GM12891 (cell line): ENCODE data around the gene MMD2.
"Not testable (repeated sequence)": the region's sequence is repeated elsewhere in the genome, so short reads cannot be mapped to it uniquely, and the experiment has no call there.

ENCODE experiments used
- DNase-seq: peaks from one replicate; pipeline ENCODE4 v3.0.0; 2011; ENCODE audit warnings: low spot score; ENCODE audit not compliant: insufficient read length
- FAIRE-seq: peaks from 2 replicates; lab custom pipeline; 2011; peaks lifted over from hg19 to GRCh38; lab: Jason Lieb, UNC
- PAX5 ChIP-seq: IDR thresholded peaks from 2 replicates; pipeline ENCODE4 v1.6.1; 2011; ENCODE audit warnings: low read length, moderate library complexity, mild to moderate bottlenecking; ENCODE audit not compliant: insufficient read depth, severe bottlenecking
- POLR2A ChIP-seq: IDR thresholded peaks from 2 replicates; pipeline ENCODE4 v1.6.1; 2011; ENCODE audit warnings: low read depth, low read length, control low read depth
- POLR2AphosphoS5 ChIP-seq: IDR thresholded peaks from 2 replicates; pipeline ENCODE4 v1.6.1; 2011; ENCODE audit warnings: low read depth, low read length, control low read depth
- POU2F2 ChIP-seq: IDR thresholded peaks from 2 replicates; pipeline ENCODE4 v1.6.1; 2011; ENCODE audit warnings: low read depth, mild to moderate bottlenecking, control low read depth, low read length, moderate library complexity
- SPI1 ChIP-seq: IDR thresholded peaks from 2 replicates; pipeline ENCODE4 v1.6.1; 2011; ENCODE audit warnings: low read depth, low read length, control low read depth
- TAF1 ChIP-seq: IDR thresholded peaks from 2 replicates; pipeline ENCODE4 v1.6.1; 2011; ENCODE audit warnings: low read depth, low read length, control low read depth

The MMD2 gene

GRCh38 chr7:4993471-4993870 lies 34.5 kb upstream of the MMD2 start:
- no peak for TF ChIP-seq POLR2A
- no peak for TF ChIP-seq POLR2AphosphoS5
- TF ChIP-seq SPI1, result no peak
- TF ChIP-seq TAF1, result no peak
- TF ChIP-seq POU2F2, result no peak
- TF ChIP-seq PAX5, result no peak
- no peak for DNase-seq
- FAIRE-seq, result no peak

- peak; percentile 49; the same call in 1 of the 2 replicates for TF ChIP-seq SPI1
- not testable (repeated sequence) for FAIRE-seq, DNase-seq
Observed at GRCh38 chr7:4982741-4983140, 23.8 kb upstream of the MMD2 start.

GRCh38 chr7:4981295-4981890 lies 22.4 kb upstream of the MMD2 start:
- not testable (repeated sequence) for DNase-seq, FAIRE-seq

DNA sequence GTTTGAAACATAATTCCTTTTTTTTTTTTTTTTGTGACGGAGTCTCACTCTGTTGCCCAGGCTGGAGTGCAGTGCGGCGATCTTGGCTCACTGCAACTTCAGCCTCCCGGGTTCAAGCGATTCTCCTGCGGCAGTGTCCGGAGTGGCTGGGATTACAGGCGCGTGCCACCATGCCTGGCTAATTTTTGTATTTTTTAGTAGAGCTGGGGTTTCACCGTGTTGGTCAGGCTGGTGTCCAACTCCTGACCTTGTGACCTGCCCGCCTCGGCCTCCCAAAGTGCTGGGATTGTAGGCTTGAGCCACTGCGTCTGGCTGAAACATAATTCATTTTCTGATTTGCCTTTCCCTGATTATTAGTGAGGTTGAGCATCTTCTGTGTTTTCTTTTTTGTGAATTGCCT lies 16.6 kb upstream of the MMD2 start:
- not testable (repeated sequence) for FAIRE-seq, DNase-seq

GRCh38 chr7:4973728-4974198 lies 14.8 kb upstream of the MMD2 start:
- peak; percentile 96 for FAIRE-seq
- peak; percentile 79 for DNase-seq
- TF ChIP-seq SPI1 (no peak), POU2F2 (no peak; the same call in 1 of the 2 replicates), TAF1 (no peak), PAX5 (peak; percentile 30), POLR2A (peak; percentile 54), POLR2AphosphoS5 (peak; percentile 80)

GRCh38 chr7:4972446-4972845 lies 13.5 kb upstream of the MMD2 start:
- DNase-seq, result not testable (repeated sequence)

DNA sequence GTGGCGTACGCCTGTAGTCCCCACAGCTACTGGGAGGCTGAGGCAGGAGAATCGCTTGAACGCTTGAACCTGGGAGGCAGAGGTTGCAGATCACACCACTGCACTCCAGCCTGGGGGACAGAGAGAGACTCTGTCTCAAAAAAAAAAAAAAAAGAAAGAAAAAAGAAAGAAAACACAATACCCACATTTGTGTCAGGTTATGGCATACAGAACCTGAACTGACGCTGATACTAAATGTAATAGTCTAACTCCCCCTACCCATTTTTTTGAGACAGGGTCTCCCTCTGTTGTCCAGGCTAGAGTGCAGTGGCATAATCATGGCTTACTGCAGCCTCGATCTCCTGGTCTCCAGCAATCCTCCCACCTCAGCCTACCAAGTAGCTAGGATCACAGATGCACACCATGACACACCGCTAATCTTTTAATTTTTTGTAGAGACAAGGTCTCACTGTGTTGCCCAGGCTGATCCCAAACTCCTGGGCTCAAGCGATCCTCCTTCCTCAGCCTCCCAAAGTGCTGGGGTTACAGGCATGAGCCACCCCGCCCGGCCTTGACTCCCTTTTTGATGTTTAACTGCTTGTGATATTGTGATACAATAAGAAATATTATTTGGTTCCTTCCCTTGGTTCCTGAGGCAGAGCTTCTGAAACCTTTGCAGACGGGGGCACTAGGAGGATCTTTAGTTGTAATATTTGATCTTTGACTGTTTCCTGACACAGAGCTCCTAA lies 6.5 kb upstream of the MMD2 start:
- no peak for DNase-seq
- no peak for TF ChIP-seq PAX5
- no peak for TF ChIP-seq POLR2AphosphoS5
- TF ChIP-seq POLR2A, result no peak
- no peak for TF ChIP-seq POU2F2
- no peak for TF ChIP-seq SPI1
- no peak for TF ChIP-seq TAF1
- no peak for FAIRE-seq

More at GRCh38 chr7:4972446-4972845, 13.5 kb upstream of the MMD2 start:
- not testable (repeated sequence) for FAIRE-seq

DNA sequence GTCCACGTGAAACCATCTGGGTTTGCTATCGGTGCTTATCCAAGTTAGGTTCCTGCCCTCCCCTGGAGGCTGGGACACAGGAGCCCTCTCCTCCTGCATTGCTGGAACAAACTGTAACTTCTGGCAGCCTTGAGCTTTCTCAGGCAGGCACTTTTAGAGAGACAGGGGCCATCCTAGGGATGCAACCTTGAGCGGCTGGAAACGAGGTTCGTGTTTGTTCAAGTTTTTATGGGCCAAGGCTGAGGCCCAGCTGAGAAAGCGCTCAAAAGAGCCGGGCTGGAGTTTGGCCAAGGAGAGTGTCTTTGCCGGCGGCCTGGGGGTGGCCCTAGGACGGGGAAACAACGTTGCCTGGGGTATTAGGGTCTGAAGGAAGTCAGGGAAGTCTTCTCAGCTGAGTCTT lies 5.5 kb upstream of the MMD2 start:
- TF ChIP-seq SPI1, result no peak
- TF ChIP-seq POU2F2, result no peak
- no peak for DNase-seq
- FAIRE-seq, result no peak

- FAIRE-seq (no peak), DNase-seq (no peak)
- TF ChIP-seq POLR2A (no peak), PAX5 (no peak), POLR2AphosphoS5 (no peak), SPI1 (no peak), TAF1 (no peak), POU2F2 (no peak)
Observed at GRCh38 chr7:4962872-4963775, 4.1 kb upstream of the MMD2 start.

GRCh38 chr7:4960363-4960762 lies 1.4 kb upstream of the MMD2 start:
- DNase-seq (no peak), FAIRE-seq (no peak)
- TF ChIP-seq POLR2AphosphoS5, result no peak
- no peak for TF ChIP-seq POU2F2
- no peak for TF ChIP-seq PAX5
- TF ChIP-seq TAF1, result no peak
- no peak for TF ChIP-seq SPI1
- no peak for TF ChIP-seq POLR2A

DNA sequence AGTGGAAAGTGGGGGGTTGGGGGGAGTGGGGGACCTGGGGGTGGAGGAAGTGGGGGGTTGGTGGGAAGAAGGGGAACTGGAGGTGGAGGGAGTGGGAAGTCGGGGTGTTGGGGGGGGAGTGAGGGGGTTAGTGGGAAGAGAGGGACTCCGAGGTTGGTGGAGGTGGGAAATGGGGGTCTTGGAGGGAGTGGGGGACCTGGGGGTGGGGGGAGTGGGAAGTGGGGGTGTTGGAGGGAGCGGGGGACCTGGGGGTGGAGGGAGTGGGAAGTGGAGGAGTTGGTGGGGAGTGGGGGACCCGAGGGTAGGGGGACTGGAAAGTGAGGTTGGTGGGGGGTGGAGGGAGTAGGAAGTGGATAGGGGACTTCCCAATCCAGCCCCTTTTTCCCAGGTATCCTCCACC lies 906 bp upstream of the MMD2 start:
- FAIRE-seq, result no peak
- TF ChIP-seq SPI1, result no peak
- TF ChIP-seq TAF1, result no peak
- no peak for TF ChIP-seq POU2F2
- DNase-seq, result no peak
